T-helper 1 cell treated with Interleukin-12 subunit alpha and Interleukin-12 subunit beta and Interleukin-4 antibody, amounts not matched to agents 30 μg/mL and 1 μg/mL, for 36 hours (primary cell): ENCODE data around the gene CDH20.

Experiments used
- H3K27ac Mint-ChIP-seq: one replicate; pipeline ENCODE4 v1.8.0; 2021; ENCODE audit warnings: mild to moderate bottlenecking, mixed read lengths
- H3K27me3 Mint-ChIP-seq: one replicate; pipeline ENCODE4 v1.8.0; 2021; ENCODE audit warnings: low read depth, mixed read lengths
- H3K36me3 Mint-ChIP-seq: one replicate; pipeline ENCODE4 v1.8.0; 2021; ENCODE audit warnings: low read depth, mixed read lengths
- H3K4me1 Mint-ChIP-seq: one replicate; pipeline ENCODE4 v1.8.0; 2021; ENCODE audit warnings: low read depth, mixed read lengths
- H3K4me3 Mint-ChIP-seq: one replicate; pipeline ENCODE4 v1.8.0; 2021; ENCODE audit warnings: mild to moderate bottlenecking, moderate library complexity, mixed read lengths
- H3K9me3 Mint-ChIP-seq: one replicate; pipeline ENCODE4 v1.8.0; 2021; ENCODE audit warnings: mixed read lengths

The CDH20 gene

GRCh38 chr18:61333746-61334490 is 688 bp downstream of the CDH20 start:
- H3K27ac Mint-ChIP-seq: no peak overlapping the region
- no peaks in the 10 kb centered on the region for H3K4me1 Mint-ChIP-seq
- H3K4me3 Mint-ChIP-seq: no peak overlapping the region
- no peaks in the 10 kb centered on the region for H3K36me3 Mint-ChIP-seq
- peaks cover 41% of the 10 kb centered on the region for H3K27me3 Mint-ChIP-seq
- no peaks in the 10 kb centered on the region for H3K9me3 Mint-ChIP-seq

GRCh38 chr18:61334491-61334850 is 1.2 kb downstream of the CDH20 start:
- Mint-ChIP-seq H3K27me3 (peaks cover 41% of the 10 kb centered on the region), H3K4me3 (no peak overlapping the region), H3K4me1 (no peaks in the 10 kb centered on the region), H3K9me3 (no peaks in the 10 kb centered on the region), H3K27ac (no peak overlapping the region), H3K36me3 (no peaks in the 10 kb centered on the region)

GRCh38 chr18:61334951-61335683 is 1.9 kb downstream of the CDH20 start:
- H3K9me3 Mint-ChIP-seq: no peaks in the 10 kb centered on the region
- no peaks in the 10 kb centered on the region for H3K4me1 Mint-ChIP-seq
- H3K27me3 Mint-ChIP-seq: peaks cover 41% of the 10 kb centered on the region
- H3K36me3 Mint-ChIP-seq: no peaks in the 10 kb centered on the region
- no peak overlapping the region for H3K27ac Mint-ChIP-seq
- no peak overlapping the region for H3K4me3 Mint-ChIP-seq

GRCh38 chr18:61335684-61336555 is 2.7 kb downstream of the CDH20 start:
- H3K36me3 Mint-ChIP-seq: no peaks in the 10 kb centered on the region
- H3K4me3 Mint-ChIP-seq: no peak overlapping the region
- no peaks in the 10 kb centered on the region for H3K9me3 Mint-ChIP-seq
- H3K4me1 Mint-ChIP-seq: no peaks in the 10 kb centered on the region
- H3K27me3 Mint-ChIP-seq: peaks cover 41% of the 10 kb centered on the region
- H3K27ac Mint-ChIP-seq: no peak overlapping the region

GRCh38 chr18:61336766-61337165 is 3.5 kb downstream of the CDH20 start:
- H3K4me3 Mint-ChIP-seq: no peak overlapping the region

GRCh38 chr18:61337527-61337926 is 4.3 kb downstream of the CDH20 start:
- Mint-ChIP-seq H3K27me3 (peaks cover 36% of the 10 kb centered on the region), H3K9me3 (no peaks in the 10 kb centered on the region), H3K36me3 (no peaks in the 10 kb centered on the region), H3K4me1 (no peaks in the 10 kb centered on the region), H3K27ac (no peak overlapping the region), H3K4me3 (no peak overlapping the region)

More at GRCh38 chr18:61336766-61337165, 3.5 kb downstream of the CDH20 start:
- peaks cover 41% of the 10 kb centered on the region for H3K27me3 Mint-ChIP-seq
- H3K27ac Mint-ChIP-seq: no peak overlapping the region
- H3K4me1 Mint-ChIP-seq: no peaks in the 10 kb centered on the region
- H3K9me3 Mint-ChIP-seq: no peaks in the 10 kb centered on the region
- no peaks in the 10 kb centered on the region for H3K36me3 Mint-ChIP-seq

- no peaks in the 10 kb centered on the region for H3K36me3 Mint-ChIP-seq
- H3K9me3 Mint-ChIP-seq: no peaks in the 10 kb centered on the region
- H3K4me1 Mint-ChIP-seq: no peaks in the 10 kb centered on the region
- no peak overlapping the region for H3K27ac Mint-ChIP-seq
- H3K4me3 Mint-ChIP-seq: no peak overlapping the region
- peaks cover 19% of the 10 kb centered on the region for H3K27me3 Mint-ChIP-seq
Measured at GRCh38 chr18:61340148-61340547, 6.9 kb downstream of the CDH20 start.

- Mint-ChIP-seq H3K36me3 (no peaks in the 10 kb centered on the region), H3K4me1 (no peaks in the 10 kb centered on the region), H3K9me3 (no peaks in the 10 kb centered on the region), H3K27me3 (no peaks in the 10 kb centered on the region), H3K4me3 (no peak overlapping the region), H3K27ac (no peak overlapping the region)
Measured at GRCh38 chr18:61348230-61348629, 15.0 kb downstream of the CDH20 start.

- H3K4me1 Mint-ChIP-seq: no peaks in the 10 kb centered on the region
Measured at GRCh38 chr18:61350578-61350977, 17.3 kb downstream of the CDH20 start.

GRCh38 chr18:61352059-61352458 is 18.8 kb downstream of the CDH20 start:
- Mint-ChIP-seq H3K36me3 (no peaks in the 10 kb centered on the region), H3K4me1 (no peaks in the 10 kb centered on the region), H3K27me3 (no peaks in the 10 kb centered on the region), H3K4me3 (no peak overlapping the region), H3K27ac (no peak overlapping the region), H3K9me3 (no peaks in the 10 kb centered on the region)

More at GRCh38 chr18:61350578-61350977, 17.3 kb downstream of the CDH20 start:
- Mint-ChIP-seq H3K9me3 (no peaks in the 10 kb centered on the region), H3K27ac (no peak overlapping the region), H3K36me3 (no peaks in the 10 kb centered on the region), H3K4me3 (no peak overlapping the region), H3K27me3 (no peaks in the 10 kb centered on the region)

- H3K27ac Mint-ChIP-seq: no peak overlapping the region
- H3K9me3 Mint-ChIP-seq: no peaks in the 10 kb centered on the region
- no peaks in the 10 kb centered on the region for H3K27me3 Mint-ChIP-seq
Measured at GRCh38 chr18:61352611-61353010, 19.4 kb downstream of the CDH20 start.

GRCh38 chr18:61360404-61361383 is 27.5 kb downstream of the CDH20 start:
- Mint-ChIP-seq H3K9me3 (no peaks in the 10 kb centered on the region), H3K36me3 (no peaks in the 10 kb centered on the region), H3K27me3 (peaks cover 5% of the 10 kb centered on the region), H3K4me1 (peaks cover 7% of the 10 kb centered on the region), H3K27ac (no peak overlapping the region), H3K4me3 (no peak overlapping the region)

More at GRCh38 chr18:61352611-61353010, 19.4 kb downstream of the CDH20 start:
- Mint-ChIP-seq H3K36me3 (no peaks in the 10 kb centered on the region), H3K4me1 (no peaks in the 10 kb centered on the region), H3K4me3 (no peak overlapping the region)

GRCh38 chr18:61362511-61362910 is 29.3 kb downstream of the CDH20 start:
- Mint-ChIP-seq H3K4me3 (no peak overlapping the region), H3K27ac (no peak overlapping the region), H3K27me3 (peaks cover 5% of the 10 kb centered on the region), H3K4me1 (peaks cover 7% of the 10 kb centered on the region), H3K36me3 (no peaks in the 10 kb centered on the region), H3K9me3 (no peaks in the 10 kb centered on the region)

- Mint-ChIP-seq H3K9me3 (no peaks in the 10 kb centered on the region), H3K4me3 (no peak overlapping the region), H3K27ac (no peak overlapping the region), H3K4me1 (peaks cover 7% of the 10 kb centered on the region), H3K27me3 (peaks cover 5% of the 10 kb centered on the region), H3K36me3 (no peaks in the 10 kb centered on the region)
Measured at GRCh38 chr18:61364953-61365352, 31.7 kb downstream of the CDH20 start.
